ENCODE data around the gene BMPR1B.

Gene BMPR1B

GRCh38 chr4:94954251-94954650, 196.5 kb downstream of the BMPR1B start:
- Mint-ChIP-seq H3K36me3 (ENCODE audit: low read depth) (no peaks in the 10 kb centered on the region), H3K4me1 (ENCODE audit: low read depth) (no peaks in the 10 kb centered on the region), H3K4me3 (no peak overlapping the region), H3K9me3 (peaks cover 22% of the 10 kb centered on the region), H3K27me3 (no peaks in the 10 kb centered on the region), H3K27ac (no peak overlapping the region)
- intact Hi-C loops (cut with micrococcal nuclease): no loop called here

DNA sequence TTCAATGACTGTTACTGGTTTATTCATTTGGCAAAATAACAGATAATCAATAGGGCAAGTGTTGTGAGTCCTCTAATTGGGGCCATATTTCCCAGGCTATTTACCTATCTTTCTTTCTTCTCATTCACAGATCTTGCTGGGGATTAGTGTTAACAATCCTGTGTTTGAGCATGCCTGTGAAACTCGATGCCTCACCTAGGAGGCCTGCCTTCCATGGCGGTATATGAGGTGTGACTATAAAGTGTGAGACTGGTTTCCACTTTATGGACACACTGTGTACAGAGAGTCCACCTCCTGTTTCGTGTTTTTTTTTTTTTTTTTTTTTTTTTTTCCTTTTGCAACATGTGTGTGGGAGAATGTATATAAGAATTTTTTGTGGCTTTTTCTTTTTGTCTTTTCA, 199.3 kb downstream of the BMPR1B start:
- H3K4me3 Mint-ChIP-seq: no peak overlapping the region
- H3K4me1 Mint-ChIP-seq (ENCODE audit: low read depth): no peaks in the 10 kb centered on the region
- intact Hi-C loops (cut with micrococcal nuclease): no loop called here
- no peaks in the 10 kb centered on the region for H3K27me3 Mint-ChIP-seq
- no peak overlapping the region for H3K27ac Mint-ChIP-seq
- peaks cover 9% of the 10 kb centered on the region for H3K9me3 Mint-ChIP-seq
- no peaks in the 10 kb centered on the region for H3K36me3 Mint-ChIP-seq (ENCODE audit: low read depth)

DNA sequence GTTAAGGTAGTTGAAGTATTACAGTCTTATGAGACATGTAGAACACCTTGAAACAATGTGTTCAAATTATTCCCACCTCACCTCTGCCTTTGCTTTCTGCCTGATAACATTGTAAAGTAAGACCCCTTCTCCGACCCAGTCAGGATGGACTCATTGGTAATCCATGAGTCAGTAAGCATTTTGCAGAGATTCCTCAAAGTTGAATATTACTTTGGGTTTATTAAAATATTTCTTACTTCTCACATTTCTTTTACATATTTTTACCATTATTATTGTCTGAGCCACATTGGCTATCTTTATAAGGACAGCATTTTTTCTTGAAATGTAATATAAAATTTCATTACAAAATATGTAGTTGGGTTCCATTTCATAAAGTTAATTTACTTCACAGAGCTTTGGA, 201.6 kb downstream of the BMPR1B start:
- Mint-ChIP-seq H3K27ac (no peak overlapping the region), H3K9me3 (peaks cover 7% of the 10 kb centered on the region), H3K4me3 (no peak overlapping the region), H3K4me1 (ENCODE audit: low read depth) (no peaks in the 10 kb centered on the region), H3K36me3 (ENCODE audit: low read depth) (no peaks in the 10 kb centered on the region), H3K27me3 (no peaks in the 10 kb centered on the region)
- intact Hi-C loops (cut with micrococcal nuclease): no loop called here

DNA sequence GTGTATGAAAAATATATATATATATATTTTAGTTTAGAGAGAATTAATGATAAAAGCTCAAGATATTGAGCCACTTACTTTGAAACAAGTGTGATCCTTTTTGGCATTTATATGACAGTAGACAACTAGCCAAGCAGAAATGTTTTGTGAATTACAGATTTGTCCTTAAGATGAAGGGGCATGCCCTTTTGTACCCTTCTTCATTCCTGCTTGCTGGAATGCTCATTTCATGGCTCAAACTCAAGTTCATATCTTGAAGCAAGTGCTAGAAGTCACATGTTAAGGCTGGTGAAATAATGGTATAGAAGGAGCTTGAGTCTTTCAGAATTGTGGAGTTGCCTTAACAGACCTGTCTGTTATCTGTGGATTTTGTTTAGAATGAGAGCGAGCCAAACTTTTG, 203.0 kb downstream of the BMPR1B start:
- Mint-ChIP-seq H3K36me3 (ENCODE audit: low read depth) (no peaks in the 10 kb centered on the region), H3K27me3 (no peaks in the 10 kb centered on the region), H3K9me3 (peaks cover 7% of the 10 kb centered on the region), H3K4me1 (ENCODE audit: low read depth) (no peaks in the 10 kb centered on the region), H3K27ac (no peak overlapping the region), H3K4me3 (no peak overlapping the region)
- intact Hi-C loops (cut with micrococcal nuclease): no loop called here

GRCh38 chr4:94961420-94961819, 203.7 kb downstream of the BMPR1B start:
- no peak overlapping the region for H3K27ac Mint-ChIP-seq
- intact Hi-C loops (cut with micrococcal nuclease): no loop called here
- no peak overlapping the region for H3K4me3 Mint-ChIP-seq
- peaks cover 7% of the 10 kb centered on the region for H3K9me3 Mint-ChIP-seq
- no peaks in the 10 kb centered on the region for H3K36me3 Mint-ChIP-seq (ENCODE audit: low read depth)
- H3K4me1 Mint-ChIP-seq (ENCODE audit: low read depth): no peaks in the 10 kb centered on the region
- no peaks in the 10 kb centered on the region for H3K27me3 Mint-ChIP-seq

- Mint-ChIP-seq H3K27me3 (no peaks in the 10 kb centered on the region), H3K4me3 (no peak overlapping the region), H3K9me3 (peaks cover 7% of the 10 kb centered on the region), H3K27ac (no peak overlapping the region), H3K4me1 (ENCODE audit: low read depth) (no peaks in the 10 kb centered on the region), H3K36me3 (ENCODE audit: low read depth) (no peaks in the 10 kb centered on the region)
- intact Hi-C loops (cut with micrococcal nuclease): no loop called here
Observed at GRCh38 chr4:94962484-94962883, 204.7 kb downstream of the BMPR1B start.

- Mint-ChIP-seq H3K27ac (no peak overlapping the region), H3K27me3 (no peaks in the 10 kb centered on the region), H3K9me3 (peaks cover 7% of the 10 kb centered on the region), H3K36me3 (ENCODE audit: low read depth) (no peaks in the 10 kb centered on the region), H3K4me3 (no peak overlapping the region), H3K4me1 (ENCODE audit: low read depth) (no peaks in the 10 kb centered on the region)
- intact Hi-C loops (cut with micrococcal nuclease): no loop called here
Observed at GRCh38 chr4:94965852-94966251, 208.1 kb downstream of the BMPR1B start.

DNA sequence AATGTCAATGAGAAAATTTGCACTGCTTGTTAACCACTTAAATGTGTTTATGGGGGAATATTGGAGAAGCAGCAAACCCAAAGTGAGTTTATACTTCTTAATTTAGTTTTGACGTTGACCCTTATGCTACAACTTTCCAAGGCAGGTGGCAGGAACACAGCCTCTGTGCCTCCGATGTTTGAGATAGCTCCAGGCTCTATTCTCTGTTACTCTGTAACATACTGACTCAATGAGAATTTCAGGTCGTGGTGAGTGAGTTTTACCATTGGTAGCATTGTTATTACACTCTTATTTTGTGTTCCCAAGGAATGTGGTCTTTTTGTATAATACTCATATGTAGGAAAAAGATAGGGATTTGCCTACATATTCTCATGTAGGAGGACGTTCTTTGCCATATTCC, 210.7 kb downstream of the BMPR1B start:
- no peaks in the 10 kb centered on the region for H3K27me3 Mint-ChIP-seq
- H3K4me1 Mint-ChIP-seq (ENCODE audit: low read depth): no peaks in the 10 kb centered on the region
- no peak overlapping the region for H3K27ac Mint-ChIP-seq
- H3K36me3 Mint-ChIP-seq (ENCODE audit: low read depth): no peaks in the 10 kb centered on the region
- H3K4me3 Mint-ChIP-seq: no peak overlapping the region
- H3K9me3 Mint-ChIP-seq: peaks cover under 1% of the 10 kb centered on the region
- intact Hi-C loops (cut with micrococcal nuclease): no loop called here

- intact Hi-C loops (cut with micrococcal nuclease): no loop called here
- no peaks in the 10 kb centered on the region for H3K27me3 Mint-ChIP-seq
- no peaks in the 10 kb centered on the region for H3K4me1 Mint-ChIP-seq (ENCODE audit: low read depth)
Observed at GRCh38 chr4:94970650-94971049, 212.9 kb downstream of the BMPR1B start.

DNA sequence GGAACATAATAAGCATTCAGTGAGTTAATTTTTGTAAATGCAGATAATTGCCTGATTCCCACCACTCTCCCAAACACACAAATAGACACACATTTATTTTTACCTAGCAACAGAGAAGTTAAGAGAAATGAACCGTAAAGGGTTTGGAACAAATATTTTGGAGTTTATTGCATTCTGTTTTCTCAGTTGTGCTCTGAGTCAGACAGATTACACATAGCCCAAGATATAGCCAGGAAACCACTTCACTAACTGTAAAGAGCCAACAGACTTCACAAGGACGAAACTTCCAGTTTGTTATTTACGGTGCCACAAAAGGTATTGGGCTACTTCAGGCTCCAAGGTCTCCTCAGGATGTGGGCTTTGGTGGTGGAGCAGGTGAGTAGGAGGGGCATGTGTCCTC, 217.0 kb downstream of the BMPR1B start:
- intact Hi-C loops (cut with micrococcal nuclease): no loop called here
- H3K9me3 Mint-ChIP-seq: no peaks in the 10 kb centered on the region
- no peak overlapping the region for H3K27ac Mint-ChIP-seq
- H3K36me3 Mint-ChIP-seq (ENCODE audit: low read depth): no peaks in the 10 kb centered on the region
- no peaks in the 10 kb centered on the region for H3K4me1 Mint-ChIP-seq (ENCODE audit: low read depth)
- no peaks in the 10 kb centered on the region for H3K27me3 Mint-ChIP-seq
- H3K4me3 Mint-ChIP-seq: no peak overlapping the region

More at GRCh38 chr4:94970650-94971049, 212.9 kb downstream of the BMPR1B start:
- H3K27ac Mint-ChIP-seq: no peak overlapping the region
- no peaks in the 10 kb centered on the region for H3K9me3 Mint-ChIP-seq
- no peak overlapping the region for H3K4me3 Mint-ChIP-seq
- no peaks in the 10 kb centered on the region for H3K36me3 Mint-ChIP-seq (ENCODE audit: low read depth)

- H3K27ac Mint-ChIP-seq: no peak overlapping the region
- no peaks in the 10 kb centered on the region for H3K36me3 Mint-ChIP-seq (ENCODE audit: low read depth)
- intact Hi-C loops (cut with micrococcal nuclease): no loop called here
- H3K4me3 Mint-ChIP-seq: no peak overlapping the region
- H3K4me1 Mint-ChIP-seq (ENCODE audit: low read depth): no peaks in the 10 kb centered on the region
- H3K9me3 Mint-ChIP-seq: no peaks in the 10 kb centered on the region
- H3K27me3 Mint-ChIP-seq: no peaks in the 10 kb centered on the region
Observed at GRCh38 chr4:94976371-94977011, 218.7 kb downstream of the BMPR1B start.

DNA sequence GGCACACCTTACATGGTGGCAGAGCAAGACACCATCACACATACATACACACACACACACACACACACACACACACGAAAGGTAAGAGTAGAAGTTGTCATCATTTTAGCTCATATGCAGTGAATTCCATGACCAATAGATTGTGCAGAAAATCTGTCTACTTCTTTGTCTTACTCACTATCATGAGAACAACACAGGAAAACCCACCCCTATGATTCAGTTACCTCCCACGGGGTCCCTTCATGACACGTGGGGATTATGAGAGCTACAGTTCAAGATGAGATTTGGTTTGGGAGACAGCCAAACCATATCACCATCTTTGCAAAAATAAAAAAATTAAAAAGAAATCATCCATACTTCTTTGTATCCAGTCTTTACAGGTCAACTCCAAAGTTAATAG, 221.1 kb downstream of the BMPR1B start:
- Mint-ChIP-seq H3K27ac (no peak overlapping the region), H3K4me3 (no peak overlapping the region), H3K27me3 (no peaks in the 10 kb centered on the region), H3K9me3 (no peaks in the 10 kb centered on the region), H3K36me3 (ENCODE audit: low read depth) (no peaks in the 10 kb centered on the region), H3K4me1 (ENCODE audit: low read depth) (no peaks in the 10 kb centered on the region)
- intact Hi-C loops (cut with micrococcal nuclease): no loop called here

- H3K4me3 Mint-ChIP-seq: no peak overlapping the region
- no peak overlapping the region for H3K27ac Mint-ChIP-seq
- H3K9me3 Mint-ChIP-seq: no peaks in the 10 kb centered on the region
- no peaks in the 10 kb centered on the region for H3K36me3 Mint-ChIP-seq (ENCODE audit: low read depth)
- H3K27me3 Mint-ChIP-seq: no peaks in the 10 kb centered on the region
- intact Hi-C loops (cut with micrococcal nuclease): no loop called here
- H3K4me1 Mint-ChIP-seq (ENCODE audit: low read depth): no peaks in the 10 kb centered on the region
Observed at GRCh38 chr4:94979621-94980020, 221.9 kb downstream of the BMPR1B start.

DNA sequence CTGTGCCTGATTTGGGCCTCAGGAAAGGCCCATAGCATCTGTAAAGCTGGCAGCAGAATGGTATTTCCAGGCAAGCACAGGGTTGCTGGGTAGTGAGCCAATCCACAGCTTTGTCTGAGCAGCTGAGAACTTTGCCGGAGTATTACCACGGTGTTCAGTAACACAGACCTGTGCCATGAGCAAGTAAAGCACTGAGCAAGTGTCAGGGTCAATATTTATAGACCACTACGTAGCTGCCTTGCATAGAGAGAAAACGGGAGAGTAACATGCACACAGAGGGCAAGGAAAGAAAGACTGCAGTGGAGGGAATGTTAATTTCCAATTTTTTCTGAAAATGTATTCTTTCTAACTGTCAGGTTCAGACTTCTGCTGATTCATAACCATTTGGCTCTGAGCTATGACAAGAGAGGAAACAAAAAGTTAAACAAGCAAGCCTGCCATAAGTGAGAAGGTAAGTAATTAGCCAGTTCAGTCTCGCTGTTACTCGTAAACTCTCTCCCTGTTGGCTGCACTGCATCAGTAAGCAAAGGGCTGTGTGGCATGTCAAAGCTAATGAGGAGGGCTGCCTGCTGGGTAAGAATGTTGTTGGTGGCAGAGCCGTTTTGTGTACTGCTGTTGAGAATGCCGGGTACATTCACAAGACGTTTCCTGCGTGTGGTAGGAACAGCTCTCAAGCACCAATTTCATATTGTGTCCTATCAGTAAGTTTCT, 238.1 kb downstream of the BMPR1B start:
- H3K27ac Mint-ChIP-seq: no peak overlapping the region
- no peaks in the 10 kb centered on the region for H3K36me3 Mint-ChIP-seq (ENCODE audit: low read depth)
- intact Hi-C loops (cut with micrococcal nuclease): no loop called here
- H3K27me3 Mint-ChIP-seq: no peaks in the 10 kb centered on the region
- peak overlapping the region; percentile 41 for H3K4me3 Mint-ChIP-seq
- peaks cover 15% of the 10 kb centered on the region for H3K4me1 Mint-ChIP-seq (ENCODE audit: low read depth)
- no peaks in the 10 kb centered on the region for H3K9me3 Mint-ChIP-seq

Data from dendritic cell treated with granulocyte-macrophage colony-stimulating factor and Interleukin-4, amounts not matched to agents 40 ng/mL and 50 ng/mL, for 4 days (primary cell).